ENCODE data around the gene SSPN.

SSPN gene

GRCh38 chr12:26187014-26187798, 8.2 kb upstream of the SSPN start:
- DNase-seq (ENCODE audit: low read depth, low spot score): no peak

GRCh38 chr12:26188127-26188526, 7.2 kb upstream of the SSPN start:
- no peak for DNase-seq (ENCODE audit: low read depth, low spot score)

GRCh38 chr12:26188641-26189040, 6.7 kb upstream of the SSPN start:
- DNase-seq (ENCODE audit: low read depth, low spot score): no peak

- DNase-seq (ENCODE audit: low read depth, low spot score): no peak
Measured at GRCh38 chr12:26192142-26192541, 3.2 kb upstream of the SSPN start.

- no peak for DNase-seq (ENCODE audit: low read depth, low spot score)
Measured at GRCh38 chr12:26193539-26193938, 1.8 kb upstream of the SSPN start.

GRCh38 chr12:26195641-26196420, 458 bp downstream of the SSPN start:
- peak; percentile 9 for DNase-seq (ENCODE audit: low read depth, low spot score)

- DNase-seq (ENCODE audit: low read depth, low spot score): peak; percentile 17
Measured at GRCh38 chr12:26196421-26196716, 996 bp downstream of the SSPN start.

GRCh38 chr12:26197832-26198231, 2.5 kb downstream of the SSPN start:
- DNase-seq (ENCODE audit: low read depth, low spot score): no peak

- no peak for DNase-seq (ENCODE audit: low read depth, low spot score)
Measured at GRCh38 chr12:26198742-26199141, 3.4 kb downstream of the SSPN start.

- no peak for DNase-seq (ENCODE audit: low read depth, low spot score)
Measured at GRCh38 chr12:26203167-26203780, 7.9 kb downstream of the SSPN start.

GRCh38 chr12:26204612-26205289, 9.4 kb downstream of the SSPN start:
- DNase-seq (ENCODE audit: low read depth, low spot score): no peak

GRCh38 chr12:26205298-26205697, 9.9 kb downstream of the SSPN start:
- no peak for DNase-seq (ENCODE audit: low read depth, low spot score)

- no peak for DNase-seq (ENCODE audit: low read depth, low spot score)
Measured at GRCh38 chr12:26205941-26206340, 10.6 kb downstream of the SSPN start.

GRCh38 chr12:26211331-26211730, 16.0 kb downstream of the SSPN start:
- DNase-seq (ENCODE audit: low read depth, low spot score): no peak

GRCh38 chr12:26212396-26212795, 17.0 kb downstream of the SSPN start:
- DNase-seq (ENCODE audit: low read depth, low spot score): no peak

GRCh38 chr12:26212988-26213387, 17.6 kb downstream of the SSPN start:
- DNase-seq (ENCODE audit: low read depth, low spot score): no peak

GRCh38 chr12:26214121-26214520, 18.7 kb downstream of the SSPN start:
- no peak for DNase-seq (ENCODE audit: low read depth, low spot score)

GRCh38 chr12:26219736-26220135, 24.4 kb downstream of the SSPN start:
- DNase-seq (ENCODE audit: low read depth, low spot score): no peak

- DNase-seq (ENCODE audit: low read depth, low spot score): no peak
Measured at GRCh38 chr12:26224657-26225056, 29.3 kb downstream of the SSPN start.

GRCh38 chr12:26226122-26226521, 30.7 kb downstream of the SSPN start:
- no peak for DNase-seq (ENCODE audit: low read depth, low spot score)

GRCh38 chr12:26226629-26227360, 31.4 kb downstream of the SSPN start:
- DNase-seq (ENCODE audit: low read depth, low spot score): no peak

- no peak for DNase-seq (ENCODE audit: low read depth, low spot score)
Measured at GRCh38 chr12:26227361-26227745, 32.0 kb downstream of the SSPN start.
